ENCODE measurements around the gene DDAH1.

DNA sequence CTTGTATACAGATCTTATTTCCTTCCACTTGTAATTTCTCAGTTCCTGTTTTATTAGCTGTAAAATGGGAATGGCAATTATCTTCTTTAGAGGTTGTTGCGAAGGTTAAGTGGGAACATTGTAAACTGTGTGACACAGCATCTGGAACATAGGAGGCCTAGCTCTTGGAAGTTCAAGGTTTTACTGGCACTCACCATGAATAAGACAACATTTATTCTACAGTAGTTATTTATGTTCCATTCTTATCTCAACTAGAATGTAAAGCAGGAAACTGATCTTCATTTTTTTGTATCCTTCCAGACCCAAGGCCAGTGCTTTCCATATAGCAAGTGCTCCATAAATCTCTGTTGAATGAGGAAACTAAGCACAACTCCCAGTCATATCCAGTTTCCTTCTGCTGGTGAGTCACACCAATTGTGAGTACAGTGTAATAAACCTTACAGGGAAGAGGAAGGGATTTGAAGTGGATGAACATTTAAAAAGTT, 189.9 kb downstream of the DDAH1 start:
- TF ChIP-seq, protein P1, sequence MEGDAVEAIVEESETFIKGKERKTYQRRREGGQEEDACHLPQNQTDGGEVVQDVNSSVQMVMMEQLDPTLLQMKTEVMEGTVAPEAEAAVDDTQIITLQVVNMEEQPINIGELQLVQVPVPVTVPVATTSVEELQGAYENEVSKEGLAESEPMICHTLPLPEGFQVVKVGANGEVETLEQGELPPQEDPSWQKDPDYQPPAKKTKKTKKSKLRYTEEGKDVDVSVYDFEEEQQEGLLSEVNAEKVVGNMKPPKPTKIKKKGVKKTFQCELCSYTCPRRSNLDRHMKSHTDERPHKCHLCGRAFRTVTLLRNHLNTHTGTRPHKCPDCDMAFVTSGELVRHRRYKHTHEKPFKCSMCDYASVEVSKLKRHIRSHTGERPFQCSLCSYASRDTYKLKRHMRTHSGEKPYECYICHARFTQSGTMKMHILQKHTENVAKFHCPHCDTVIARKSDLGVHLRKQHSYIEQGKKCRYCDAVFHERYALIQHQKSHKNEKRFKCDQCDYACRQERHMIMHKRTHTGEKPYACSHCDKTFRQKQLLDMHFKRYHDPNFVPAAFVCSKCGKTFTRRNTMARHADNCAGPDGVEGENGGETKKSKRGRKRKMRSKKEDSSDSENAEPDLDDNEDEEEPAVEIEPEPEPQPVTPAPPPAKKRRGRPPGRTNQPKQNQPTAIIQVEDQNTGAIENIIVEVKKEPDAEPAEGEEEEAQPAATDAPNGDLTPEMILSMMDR (conservative IDR thresholded peaks at IDR 0.05; ENCODE audit: low read depth, low read length), result no peak
- no peak for TF ChIP-seq EZH2 (IDR thresholded peaks at IDR 0.05; ENCODE audit: low read length, unreplicated experiment)

All from PC-3 (cell line).